Peyer's patch (tissue), 4 donors: ENCODE measurements around the gene SUGCT.

ENCODE experiments used
- POLR2A ChIP-seq, 2 donors: fragments of 450-650 bp; IDR thresholded peaks; one replicate each; pipeline ENCODE4 v1.5.1; 2017; ENCODE audit warnings: antibody characterized with exemption in 2 of 2, mild to moderate bottlenecking in 2 of 2, moderate library complexity in 2 of 2
- TF ChIP-seq, protein P1 (sequence below), 6 experiments: fragments of 450-650 bp in 4 of 6; fragments of 200-600 bp in 2 of 6; sonication (generic) in 1 of 6; IDR thresholded peaks; one replicate each; pipeline ENCODE4 v1.5.1; 2017 to 2019; ENCODE audit warnings: antibody characterized with exemption in 6 of 6, mild to moderate bottlenecking in 3 of 6, moderate library complexity in 1 of 6

DNA sequence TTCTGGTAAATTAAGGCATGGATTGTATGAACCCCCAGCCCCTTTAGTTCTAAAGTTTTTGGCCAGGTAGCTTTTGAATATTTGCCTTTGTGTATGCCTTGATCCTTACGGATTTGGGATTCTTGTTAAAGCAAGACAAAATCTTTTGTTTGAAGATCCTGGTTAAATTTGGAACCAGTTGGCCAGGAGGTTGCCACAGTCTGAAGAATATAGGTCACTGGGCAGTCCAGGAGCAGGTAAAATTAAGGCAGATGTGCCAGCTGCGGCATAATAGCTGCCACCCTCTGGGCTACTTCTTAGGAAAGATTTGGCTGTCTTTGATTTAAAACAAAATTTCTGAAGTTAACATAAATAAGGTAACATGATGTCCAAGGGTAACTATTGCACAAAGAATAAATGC is 192.3 kb downstream of the SUGCT start:
- TF ChIP-seq, protein P1, sequence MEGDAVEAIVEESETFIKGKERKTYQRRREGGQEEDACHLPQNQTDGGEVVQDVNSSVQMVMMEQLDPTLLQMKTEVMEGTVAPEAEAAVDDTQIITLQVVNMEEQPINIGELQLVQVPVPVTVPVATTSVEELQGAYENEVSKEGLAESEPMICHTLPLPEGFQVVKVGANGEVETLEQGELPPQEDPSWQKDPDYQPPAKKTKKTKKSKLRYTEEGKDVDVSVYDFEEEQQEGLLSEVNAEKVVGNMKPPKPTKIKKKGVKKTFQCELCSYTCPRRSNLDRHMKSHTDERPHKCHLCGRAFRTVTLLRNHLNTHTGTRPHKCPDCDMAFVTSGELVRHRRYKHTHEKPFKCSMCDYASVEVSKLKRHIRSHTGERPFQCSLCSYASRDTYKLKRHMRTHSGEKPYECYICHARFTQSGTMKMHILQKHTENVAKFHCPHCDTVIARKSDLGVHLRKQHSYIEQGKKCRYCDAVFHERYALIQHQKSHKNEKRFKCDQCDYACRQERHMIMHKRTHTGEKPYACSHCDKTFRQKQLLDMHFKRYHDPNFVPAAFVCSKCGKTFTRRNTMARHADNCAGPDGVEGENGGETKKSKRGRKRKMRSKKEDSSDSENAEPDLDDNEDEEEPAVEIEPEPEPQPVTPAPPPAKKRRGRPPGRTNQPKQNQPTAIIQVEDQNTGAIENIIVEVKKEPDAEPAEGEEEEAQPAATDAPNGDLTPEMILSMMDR (IDR thresholded peaks at IDR 0.05): no peak
- TF ChIP-seq POLR2A (IDR thresholded peaks at IDR 0.05): no peak
